SK-N-SH treated with all-trans-retinoic acid at 6 μM for 48 hours (cell line): ENCODE results near the gene ARHGAP1.

ENCODE experiments used
- ATAC-seq: fragments of 200-7000 bp; cut with Tn5 transposase; 3 replicates; pipeline ENCODE4 v1.9.1; 2020; ENCODE audit warnings: mild to moderate bottlenecking, moderate library complexity
- ARNTL ChIP-seq: fragments of 450-650 bp; formaldehyde crosslinking; IDR thresholded peaks from 2 replicates; pipeline ENCODE4 v1.5.0; 2020; ENCODE audit warnings: low read depth, mild to moderate bottlenecking, moderate library complexity, borderline replicate concordance
- BACH2 ChIP-seq: fragments of 250-450 bp; sonication (Bioruptor Pico); IDR thresholded peaks from 2 replicates; pipeline ENCODE4 v1.9.0; 2021; ENCODE audit warnings: mild to moderate bottlenecking, borderline replicate concordance
- CREB5 ChIP-seq: fragments of 250-450 bp; sonication (Bioruptor Pico); IDR thresholded peaks from 2 replicates; pipeline ENCODE4 v1.5.1; 2020; ENCODE audit warnings: low read depth, mild to moderate bottlenecking, moderate library complexity
- CSDC2 ChIP-seq: fragments of 250-450 bp; sonication (Bioruptor Pico); IDR thresholded peaks from 2 replicates; pipeline ENCODE4 v1.5.0; 2020; ENCODE audit warnings: mild to moderate bottlenecking, moderate library complexity
- ESRRG ChIP-seq: fragments of 250-450 bp; sonication (Bioruptor Pico); IDR thresholded peaks from 2 replicates; pipeline ENCODE4 v1.6.1; 2021; ENCODE audit warnings: mild to moderate bottlenecking
- GLIS3 ChIP-seq: fragments of 250-450 bp; sonication (Bioruptor Pico); IDR thresholded peaks from 2 replicates; pipeline ENCODE4 v1.5.0; 2020; ENCODE audit warnings: mild to moderate bottlenecking, moderate library complexity
- ISL1 ChIP-seq: fragments of 250-450 bp; sonication (Bioruptor Pico); IDR thresholded peaks from 2 replicates; pipeline ENCODE4 v2.1.2; 2022; ENCODE audit warnings: mild to moderate bottlenecking, moderate library complexity
- OSR1 ChIP-seq: fragments of 250-450 bp; sonication (Bioruptor Pico); IDR thresholded peaks from 2 replicates; pipeline ENCODE4 v1.8.0; 2022; ENCODE audit warnings: moderate library complexity, mild to moderate bottlenecking, inconsistent platforms
- PATZ1 ChIP-seq: fragments of 250-450 bp; sonication (Bioruptor Pico); IDR thresholded peaks from 2 replicates; pipeline ENCODE4 v1.8.0; 2020; ENCODE audit warnings: mild to moderate bottlenecking, moderate library complexity, borderline replicate concordance
- PPARA ChIP-seq: fragments of 250-450 bp; sonication (Bioruptor Pico); IDR thresholded peaks from 2 replicates; pipeline ENCODE4 v1.5.0; 2020; ENCODE audit warnings: mild to moderate bottlenecking, borderline replicate concordance
- RARB ChIP-seq: fragments of 250-450 bp; sonication (Bioruptor Pico); IDR thresholded peaks from 2 replicates; pipeline ENCODE4 v1.8.0; 2021; ENCODE audit warnings: mild to moderate bottlenecking, moderate library complexity
- SNAI2 ChIP-seq: fragments of 250-450 bp; sonication (Bioruptor Pico); IDR thresholded peaks from 2 replicates; pipeline ENCODE4 v1.5.0; 2020; ENCODE audit warnings: mild to moderate bottlenecking, moderate library complexity
- TCF4 ChIP-seq: fragments of 250-450 bp; sonication (Bioruptor Pico); IDR thresholded peaks from 2 replicates; pipeline ENCODE4 v1.8.0; 2021; ENCODE audit warnings: mild to moderate bottlenecking, moderate library complexity, borderline replicate concordance
- TOX ChIP-seq: fragments of 250-450 bp; sonication (Bioruptor Pico); IDR thresholded peaks from 2 replicates; pipeline ENCODE4 v1.8.0; 2021; ENCODE audit warnings: mild to moderate bottlenecking, moderate library complexity, borderline replicate concordance
- ZFP3 ChIP-seq: fragments of 250-450 bp; sonication (Bioruptor Pico); IDR thresholded peaks from 2 replicates; pipeline ENCODE4 v1.5.0; 2020; ENCODE audit warnings: mild to moderate bottlenecking, moderate library complexity
- ZFP30 ChIP-seq: fragments of 450-650 bp; formaldehyde crosslinking; IDR thresholded peaks from 2 replicates; pipeline ENCODE4 v1.5.0; 2022; ENCODE audit warnings: mild to moderate bottlenecking, moderate library complexity
- ZNF70 ChIP-seq: fragments of 450-650 bp; formaldehyde crosslinking; IDR thresholded peaks from 2 replicates; pipeline ENCODE4 v1.5.0; 2020; ENCODE audit warnings: mild to moderate bottlenecking, moderate library complexity
- ZNF8 ChIP-seq: fragments of 450-650 bp; formaldehyde crosslinking; IDR thresholded peaks from 2 replicates; pipeline ENCODE4 v1.5.0; 2020; ENCODE audit warnings: mild to moderate bottlenecking, moderate library complexity
- TF ChIP-seq, protein P1 (sequence below): fragments of 250-450 bp; sonication (Bioruptor Pico); IDR thresholded peaks from 2 replicates; pipeline ENCODE4 v1.5.1; 2021; ENCODE audit warnings: mild to moderate bottlenecking, moderate library complexity

Gene ARHGAP1

GRCh38 chr11:46666516-46666915 is 33.9 kb downstream of the ARHGAP1 start:
- no peak for ATAC-seq

GRCh38 chr11:46665356-46665755 is 35.1 kb downstream of the ARHGAP1 start:
- ATAC-seq: no peak
- TF ChIP-seq TCF4 (no peak), SNAI2 (CRISPR knock-in tag) (no peak), ZNF70 (CRISPR knock-in tag) (no peak), ESRRG (no peak), CREB5 (CRISPR knock-in tag) (no peak), PATZ1 (CRISPR knock-in tag) (no peak)

More at GRCh38 chr11:46666516-46666915, 33.9 kb downstream of the ARHGAP1 start:
- TF ChIP-seq CSDC2: no peak
- TF ChIP-seq, protein P1, sequence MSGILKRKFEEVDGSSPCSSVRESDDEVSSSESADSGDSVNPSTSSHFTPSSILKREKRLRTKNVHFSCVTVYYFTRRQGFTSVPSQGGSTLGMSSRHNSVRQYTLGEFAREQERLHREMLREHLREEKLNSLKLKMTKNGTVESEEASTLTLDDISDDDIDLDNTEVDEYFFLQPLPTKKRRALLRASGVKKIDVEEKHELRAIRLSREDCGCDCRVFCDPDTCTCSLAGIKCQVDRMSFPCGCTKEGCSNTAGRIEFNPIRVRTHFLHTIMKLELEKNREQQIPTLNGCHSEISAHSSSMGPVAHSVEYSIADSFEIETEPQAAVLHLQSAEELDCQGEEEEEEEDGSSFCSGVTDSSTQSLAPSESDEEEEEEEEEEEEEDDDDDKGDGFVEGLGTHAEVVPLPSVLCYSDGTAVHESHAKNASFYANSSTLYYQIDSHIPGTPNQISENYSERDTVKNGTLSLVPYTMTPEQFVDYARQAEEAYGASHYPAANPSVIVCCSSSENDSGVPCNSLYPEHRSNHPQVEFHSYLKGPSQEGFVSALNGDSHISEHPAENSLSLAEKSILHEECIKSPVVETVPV (CRISPR knock-in tag): no peak
- no peak for TF ChIP-seq RARB (CRISPR knock-in tag)
- TF ChIP-seq ZFP3 (CRISPR knock-in tag): no peak
- no peak for TF ChIP-seq ZFP30 (CRISPR knock-in tag)
- TF ChIP-seq TOX (CRISPR knock-in tag): no peak
- no peak for TF ChIP-seq ESRRG
- no peak for TF ChIP-seq ISL1 (CRISPR knock-in tag)
- no peak for TF ChIP-seq ARNTL
- TF ChIP-seq OSR1 (CRISPR knock-in tag): no peak
- no peak for TF ChIP-seq ZNF8 (CRISPR knock-in tag)
- no peak for TF ChIP-seq PATZ1 (CRISPR knock-in tag)
- TF ChIP-seq TCF4: no peak
- TF ChIP-seq PPARA: no peak
- no peak for TF ChIP-seq BACH2 (CRISPR knock-in tag)
- no peak for TF ChIP-seq SNAI2 (CRISPR knock-in tag)
- no peak for TF ChIP-seq GLIS3 (CRISPR knock-in tag)

GRCh38 chr11:46664612-46665011 is 35.8 kb downstream of the ARHGAP1 start:
- TF ChIP-seq ZFP3 (CRISPR knock-in tag) (no peak), ZNF70 (CRISPR knock-in tag) (no peak), TOX (CRISPR knock-in tag) (no peak), ESRRG (no peak), RARB (CRISPR knock-in tag) (no peak)
- ATAC-seq: no peak

DNA sequence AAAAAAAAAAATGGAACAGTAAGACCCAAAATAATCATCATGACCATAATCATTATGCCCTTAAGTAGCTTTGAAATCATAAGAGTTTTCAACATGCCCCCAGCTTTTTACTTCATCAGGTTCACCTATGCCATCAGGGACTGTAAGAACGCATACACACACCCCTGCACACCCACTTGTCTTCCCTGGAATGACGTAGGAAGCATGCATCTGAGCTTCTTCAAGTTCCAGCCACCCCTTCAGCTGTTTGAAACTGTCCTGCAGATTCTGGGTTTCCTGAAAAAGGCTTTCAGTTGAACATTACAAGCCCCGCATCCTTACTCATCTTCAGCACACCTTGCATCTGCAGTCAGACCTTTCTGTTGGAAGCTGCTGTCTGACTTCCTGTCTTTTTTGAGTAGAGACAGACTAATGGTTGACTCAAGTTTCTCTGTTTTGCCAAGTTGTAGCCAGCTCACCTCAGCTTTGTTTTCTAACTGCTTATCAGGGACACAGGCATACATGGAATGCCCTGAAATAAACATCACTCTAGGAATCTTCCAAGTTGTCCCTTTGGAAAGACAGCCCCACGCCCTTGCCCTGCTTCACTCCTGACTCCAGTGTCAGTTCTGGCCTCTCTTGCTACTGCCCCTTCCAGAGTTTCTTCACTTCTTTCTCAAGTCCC is 37.0 kb downstream of the ARHGAP1 start:
- TF ChIP-seq, protein P1 (CRISPR knock-in tag): no peak
- no peak for TF ChIP-seq PATZ1 (CRISPR knock-in tag)
- no peak for TF ChIP-seq ZFP3 (CRISPR knock-in tag)
- ATAC-seq: no peak
